ENCODE data around the gene OR2AE1.
"Not testable (repeated sequence)": the region's sequence is repeated elsewhere in the genome, so short reads cannot be mapped to it uniquely, and the experiment has no call there.

The OR2AE1 gene, protein sequence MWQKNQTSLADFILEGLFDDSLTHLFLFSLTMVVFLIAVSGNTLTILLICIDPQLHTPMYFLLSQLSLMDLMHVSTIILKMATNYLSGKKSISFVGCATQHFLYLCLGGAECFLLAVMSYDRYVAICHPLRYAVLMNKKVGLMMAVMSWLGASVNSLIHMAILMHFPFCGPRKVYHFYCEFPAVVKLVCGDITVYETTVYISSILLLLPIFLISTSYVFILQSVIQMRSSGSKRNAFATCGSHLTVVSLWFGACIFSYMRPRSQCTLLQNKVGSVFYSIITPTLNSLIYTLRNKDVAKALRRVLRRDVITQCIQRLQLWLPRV
- 0 to 0.22 (median 0.05) reads per million in 17 experiments for total RNA-seq

DNA sequence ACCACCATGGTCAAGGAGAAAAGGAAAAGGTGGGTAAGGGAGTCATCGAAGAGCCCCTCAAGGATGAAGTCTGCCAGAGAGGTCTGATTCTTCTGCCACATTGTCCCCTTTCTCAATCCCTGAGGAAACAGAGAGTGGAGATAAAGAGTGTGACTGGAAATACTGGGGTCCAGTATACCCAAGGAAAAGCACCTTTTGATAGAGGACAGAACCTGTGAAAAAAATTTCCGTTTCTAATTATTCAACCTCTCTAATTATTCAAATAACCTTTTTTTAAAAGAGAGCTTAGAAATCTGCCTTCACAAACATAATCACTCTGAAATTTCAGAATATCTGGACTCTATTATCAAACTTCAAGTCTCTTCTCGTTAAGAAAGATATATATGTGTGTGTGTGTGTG, at the start of gene OR2AE1:
OR2AE1 (minus strand) TSS at position 101 of the 400 bp plus-strand sequence; CDS start at position 101, 0 bp downstream.
- no peak for DNase-seq

DNA sequence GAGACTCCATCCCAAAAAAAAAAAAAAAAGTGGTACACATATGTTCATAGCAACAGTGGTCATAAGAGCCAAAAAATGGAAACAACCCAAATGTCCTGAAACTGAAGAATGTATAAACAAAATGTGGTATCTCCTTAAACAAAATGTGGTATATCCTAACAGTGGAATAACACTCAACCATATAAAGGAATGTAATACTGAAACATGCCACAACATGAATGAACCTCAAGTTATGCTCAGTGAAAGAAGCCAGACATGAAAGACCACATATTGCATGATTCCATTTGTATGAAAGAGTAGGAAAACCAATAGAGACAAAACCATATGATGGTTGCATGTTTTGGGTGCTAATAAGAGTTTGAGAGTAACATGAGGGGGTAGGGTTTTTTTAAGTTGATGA, 49.5 kb upstream of the OR2AE1 start:
- DNase-seq = no peak

DNA sequence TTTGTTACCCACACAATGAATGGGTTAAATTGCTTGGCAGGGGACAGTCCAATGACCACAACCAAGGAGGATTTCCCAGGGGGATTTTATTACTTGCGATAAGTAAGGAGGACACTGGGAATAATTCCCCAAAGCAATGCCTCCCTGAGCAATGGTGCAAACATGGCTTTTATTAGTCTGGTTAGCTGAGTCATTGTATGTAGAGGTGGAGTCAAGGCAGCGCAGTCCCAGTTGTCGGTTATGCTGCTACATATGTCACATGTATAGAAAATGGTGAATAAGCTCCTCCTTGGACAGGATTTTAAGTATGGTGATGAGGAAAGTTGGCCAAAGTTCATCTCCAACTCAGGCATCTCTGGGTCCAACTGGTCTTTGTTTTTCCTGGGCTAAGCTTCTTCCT, 46.4 kb upstream of the OR2AE1 start:
- DNase-seq = no peak

DNA sequence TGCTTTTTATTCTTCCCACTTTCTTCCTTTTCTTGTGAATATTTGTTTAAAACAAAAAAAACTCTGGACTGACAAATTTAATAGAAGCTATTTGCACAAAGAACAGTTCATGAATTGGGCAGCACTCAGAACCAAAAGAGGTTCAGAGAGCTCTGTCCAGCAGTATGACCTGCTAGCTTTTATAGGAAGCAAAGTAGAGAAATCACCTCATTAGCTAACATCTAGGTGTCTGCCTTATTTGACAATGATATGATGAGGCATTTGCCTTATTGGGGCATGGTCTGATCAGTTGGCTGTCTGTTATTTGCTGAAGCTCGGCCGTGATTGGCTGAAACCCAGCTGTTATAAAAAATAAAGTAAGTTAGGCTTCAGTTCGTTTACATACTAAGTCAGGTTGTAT, 43.3 kb upstream of the OR2AE1 start:
- DNase-seq = no peak

- DNase-seq = no peak
These were observed 42.9 kb upstream of the OR2AE1 start for GRCh38 chr7:99919814-99920112.

DNA sequence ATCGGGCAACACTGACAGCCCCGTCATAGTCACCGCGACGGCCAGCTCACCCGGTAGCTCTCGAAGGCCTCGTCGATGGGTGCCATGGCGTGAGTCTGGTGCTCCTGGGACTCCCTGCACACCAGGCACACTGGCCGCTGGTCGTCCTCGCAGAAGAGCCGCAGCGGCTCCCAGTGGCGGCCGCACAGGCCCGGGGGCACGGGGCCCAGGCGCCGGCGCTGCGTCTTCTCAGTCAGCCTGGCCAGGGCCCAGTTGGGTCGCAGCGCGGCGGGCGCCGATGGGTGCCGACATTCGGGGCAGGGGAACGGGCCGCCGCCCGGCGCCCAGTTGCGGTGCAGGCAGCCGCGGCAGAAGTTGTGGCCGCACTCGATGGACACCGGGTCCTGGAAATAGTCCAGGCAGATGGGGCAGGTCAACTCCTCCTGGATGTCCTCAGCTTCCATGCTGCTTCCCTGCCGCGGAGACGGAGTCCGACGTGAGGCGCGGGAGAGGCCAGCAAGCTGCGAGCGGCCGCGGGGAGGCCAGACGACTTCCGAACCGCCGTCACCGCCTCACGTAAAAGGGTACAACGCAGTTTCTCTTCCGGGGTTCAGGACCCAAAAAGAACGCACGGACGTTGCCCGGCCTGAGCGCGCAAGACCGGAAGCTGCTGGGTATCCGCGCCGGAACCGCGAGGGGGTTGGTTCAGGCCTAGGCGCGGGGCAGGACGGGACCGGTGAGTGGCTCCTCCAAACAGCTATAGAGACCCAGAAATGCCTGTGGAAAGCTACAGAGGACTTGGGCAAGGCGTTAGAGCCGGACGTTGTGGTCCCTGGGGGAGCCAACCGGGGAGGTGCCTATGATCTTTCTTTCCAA, 42.4 kb upstream of the OR2AE1 start, which contains the start of gene TRIM4:
TRIM4 (minus strand) TSS at position 572 of the 855 bp plus-strand sequence; CDS start at position 443, 129 bp downstream.
- peak; percentile 93 to 97 (median 97) for DNase-seq

GRCh38 chr7:99910976-99911375, 34.1 kb upstream of the OR2AE1 start:
- no peak for DNase-seq

- no peak for DNase-seq
These were observed 24.7 kb upstream of the OR2AE1 start for GRCh38 chr7:99901581-99901980.

GRCh38 chr7:99899830-99900519, 23.1 kb upstream of the OR2AE1 start:
- DNase-seq = no peak

GRCh38 chr7:99898836-99899235, 22.0 kb upstream of the OR2AE1 start:
- DNase-seq = no peak

- DNase-seq = no peak
These were observed 21.2 kb upstream of the OR2AE1 start for GRCh38 chr7:99898023-99898357.

- DNase-seq = no peak
These were observed 20.6 kb upstream of the OR2AE1 start for GRCh38 chr7:99897322-99898022.

- no peak for DNase-seq
These were observed 17.9 kb upstream of the OR2AE1 start for GRCh38 chr7:99894738-99895137.

- no peak for DNase-seq
These were observed 16.4 kb upstream of the OR2AE1 start for GRCh38 chr7:99893280-99893679.

DNA sequence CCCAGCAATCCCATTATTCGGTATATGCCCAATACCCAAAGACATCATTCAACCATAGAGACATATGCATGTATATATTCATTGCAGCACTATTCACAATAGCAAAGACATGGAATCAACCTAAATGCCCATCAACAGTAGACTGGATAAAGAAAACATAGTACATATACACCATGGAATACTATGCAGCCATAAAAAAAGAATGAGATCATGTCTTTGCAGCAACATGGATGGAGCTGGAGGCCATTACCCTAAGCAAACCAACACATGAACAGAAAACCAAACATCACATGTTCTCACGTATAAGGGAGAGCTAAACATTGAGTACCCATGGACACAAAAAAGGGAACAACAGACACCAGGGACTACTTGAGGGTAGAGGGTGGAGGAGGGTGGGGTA, 13.5 kb upstream of the OR2AE1 start:
- not testable (repeated sequence) for DNase-seq

DNA sequence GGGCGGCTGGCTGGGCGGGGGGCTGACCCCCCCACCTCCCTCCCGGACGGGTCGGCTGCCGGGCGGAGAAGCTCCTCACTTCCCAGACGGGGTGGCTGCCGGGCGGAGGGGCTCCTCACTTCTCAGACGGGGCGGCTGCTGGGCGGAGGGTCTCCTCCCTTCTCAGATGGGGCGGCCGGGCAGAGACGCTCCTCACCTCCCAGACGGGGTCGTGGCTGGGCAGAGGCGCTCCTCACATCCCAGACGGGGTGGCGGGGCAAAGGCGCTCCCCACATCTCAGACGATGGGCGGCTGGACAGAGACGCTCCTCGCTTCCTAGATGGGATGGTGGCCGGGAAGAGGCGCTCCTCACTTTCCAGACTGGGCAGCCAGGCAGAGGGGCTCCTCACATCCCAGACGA, 11.5 kb upstream of the OR2AE1 start:
- not testable (repeated sequence) for DNase-seq

GRCh38 chr7:99881370-99881769, 4.5 kb upstream of the OR2AE1 start:
- DNase-seq = no peak

DNA sequence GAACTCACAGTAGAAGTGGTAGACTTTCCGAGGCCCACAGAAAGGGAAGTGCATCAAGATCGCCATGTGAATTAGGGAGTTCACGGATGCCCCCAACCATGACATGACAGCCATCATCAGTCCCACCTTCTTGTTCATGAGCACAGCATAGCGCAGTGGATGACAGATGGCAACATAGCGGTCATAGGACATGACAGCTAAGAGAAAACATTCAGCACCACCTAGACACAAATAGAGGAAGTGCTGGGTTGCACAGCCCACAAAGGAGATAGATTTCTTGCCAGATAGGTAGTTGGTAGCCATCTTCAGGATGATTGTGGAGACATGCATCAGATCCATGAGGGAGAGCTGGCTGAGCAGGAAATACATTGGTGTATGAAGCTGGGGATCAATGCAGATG, 342 bp downstream of the OR2AE1 start:
- peak in 1 of 4 experiments; percentile 13 for DNase-seq

- DNase-seq = no peak
These were observed 8.6 kb downstream of the OR2AE1 start for GRCh38 chr7:99868246-99868645.

DNA sequence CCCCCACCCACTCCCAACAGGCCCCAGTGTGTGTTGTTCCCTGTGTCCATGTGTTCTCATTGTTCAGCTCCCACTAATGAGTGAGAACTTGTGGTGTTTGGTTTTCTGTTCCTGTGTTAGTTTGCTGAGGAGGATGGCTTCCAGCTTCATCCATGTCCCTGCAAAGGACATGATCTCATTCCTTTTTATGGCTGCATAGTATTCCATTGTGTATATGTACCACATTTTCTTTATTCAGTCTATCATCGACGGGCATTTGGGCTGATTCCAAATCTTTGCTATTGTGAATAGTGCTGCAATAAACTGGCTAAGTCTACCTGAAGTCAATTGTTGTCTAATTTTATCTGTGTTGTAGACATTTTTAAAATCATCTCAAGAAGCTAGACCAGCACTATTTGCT, 9.4 kb downstream of the OR2AE1 start:
- not testable (repeated sequence) for DNase-seq

- peak in 2 of 4 experiments; percentile 7 to 15 for DNase-seq
These were observed 12.9 kb downstream of the OR2AE1 start for GRCh38 chr7:99863847-99864440.
